OCI-LY3 (cell line): ENCODE data around the gene GRIK2.

Source experiments
- CTCF ChIP-seq: fragments of 200-600, 300-600 bp; sonication (generic); IDR thresholded peaks from 2 replicates; pipeline ENCODE4 v1.5.1; 2014; ENCODE audit warnings: antibody characterized with exemption, low read length, low read depth
- EZH2phosphoT487 ChIP-seq: fragments of 200-600 bp; shearing (Covaris generic); IDR thresholded peaks from 2 replicates; pipeline ENCODE4 v1.6.1; 2018; ENCODE audit warnings: antibody characterized with exemption, mixed run types, low read depth

- no peak for TF ChIP-seq CTCF
- no peak for TF ChIP-seq EZH2phosphoT487
Measured at GRCh38 chr6:101816716-101817115, 423.2 kb downstream of the GRIK2 start.
